MCF 10A (cell line): Measurements from ENCODE around the gene ITGB5. TPM values are rescaled to one million over a fixed set of nuclear protein-coding genes. Genes with fewer than 3 reads are reported as not detected.

Experiments used
- BruUV-seq: library from RNA; stranded (reverse); fragments of 400-500 nt; replicated peaks from 2 replicates; lab custom pipeline; 2021; lab: Mats Ljungman, UMichigan
- CTCF ChIA-PET: fragments of 300-600 bp; sonication (Branson Sonifier 250); formaldehyde crosslinking; extraction: SDS; loops from one replicate; lab custom pipeline; 2021; ENCODE audit warnings: antibody characterized with exemption, inconsistent platforms; lab: Yijun Ruan, JAX
- POLR2A ChIA-PET: fragments of 300-600, 350-650 bp; sonication (Branson Sonifier 250); formaldehyde crosslinking; extraction: SDS; loops from one replicate; lab custom pipeline; 2020; ENCODE audit warnings: antibody characterized with exemption, inconsistent platforms; lab: Yijun Ruan, JAX
- DNase-seq: peaks from one replicate; pipeline ENCODE4 v3.0.0-alpha.2; 2018; ENCODE audit not compliant: unreplicated experiment
- H3K27ac Mint-ChIP-seq: one replicate; pipeline ENCODE4 v1.8.0; 2022; ENCODE audit warnings: mild to moderate bottlenecking, low read depth, mixed read lengths; ENCODE audit not compliant: unreplicated experiment
- H3K27me3 Mint-ChIP-seq: one replicate; pipeline ENCODE4 v1.8.0; 2022; ENCODE audit warnings: mixed read lengths; ENCODE audit not compliant: insufficient read depth, unreplicated experiment
- H3K36me3 Mint-ChIP-seq: one replicate; pipeline ENCODE4 v1.8.0; 2022; ENCODE audit warnings: mild to moderate bottlenecking, moderate library complexity, mixed read lengths; ENCODE audit not compliant: insufficient read depth, unreplicated experiment
- H3K4me1 Mint-ChIP-seq: one replicate; pipeline ENCODE4 v1.8.0; 2022; ENCODE audit warnings: mixed read lengths; ENCODE audit not compliant: insufficient read depth, unreplicated experiment
- H3K4me3 Mint-ChIP-seq: one replicate; pipeline ENCODE4 v1.8.0; 2022; ENCODE audit warnings: mild to moderate bottlenecking, moderate library complexity, mixed read lengths; ENCODE audit not compliant: unreplicated experiment
- H3K9me3 Mint-ChIP-seq: one replicate; pipeline ENCODE4 v1.8.0; 2022; ENCODE audit warnings: mixed read lengths; ENCODE audit not compliant: unreplicated experiment
- CTCF ChIP-seq: fragments of 200-600 bp; IDR thresholded peaks from one replicate; pipeline ENCODE4 v1.8.0; 2022; ENCODE audit warnings: antibody characterized with exemption, mild to moderate bottlenecking; ENCODE audit not compliant: unreplicated experiment
- intact Hi-C: fragments of 100-400 bp; cut with micrococcal nuclease; formaldehyde crosslinking; loops from 2 replicates; pipeline ENCODE4 v1.14.1; 2022
- total RNA-seq: library from RNA; stranded (reverse); gene quantifications from 2 replicates; pipeline ENCODE4 v1.2.3, GENCODE V29; 2022

ITGB5 gene
- total RNA-seq, 1 experiment from 2014 or later = 101 TPM

- peaks cover 21% of the 10 kb centered on the region for H3K36me3 Mint-ChIP-seq
- no peak for TF ChIP-seq CTCF
- POLR2A ChIA-PET = interaction anchor here (0.8 to 1.3 kb wide), 2 partner anchors 9 to 85 kb away, joined by 3 to 4 read pairs; no protein-coding TSS in a partner anchor
- intact Hi-C loops = no loop called here
- H3K4me1 Mint-ChIP-seq = no peaks in the 10 kb centered on the region
- H3K4me3 Mint-ChIP-seq = no peak overlapping the region
- CTCF ChIA-PET = interaction anchor here (0.8 to 2.6 kb wide), 2 partner anchors 101 to 105 kb away, joined by 3 to 8 read pairs; no protein-coding TSS in a partner anchor
- BruUV-seq = no TSS peak
- H3K27ac Mint-ChIP-seq = no peak overlapping the region
- no peaks in the 10 kb centered on the region for H3K27me3 Mint-ChIP-seq
- H3K9me3 Mint-ChIP-seq = no peaks in the 10 kb centered on the region
- DNase-seq = no peak
Measured at GRCh38 chr3:124800511-124801258, 86.5 kb downstream of the ITGB5 start.

- no peak overlapping the region for H3K27ac Mint-ChIP-seq
Measured at GRCh38 chr3:124800076-124800475, 87.1 kb downstream of the ITGB5 start.

GRCh38 chr3:124799676-124800075 lies 87.5 kb downstream of the ITGB5 start:
- Mint-ChIP-seq H3K27me3 (no peaks in the 10 kb centered on the region), H3K4me3 (no peak overlapping the region), H3K9me3 (no peaks in the 10 kb centered on the region), H3K27ac (no peak overlapping the region), H3K4me1 (peaks cover 3% of the 10 kb centered on the region), H3K36me3 (peaks cover 23% of the 10 kb centered on the region)
- TF ChIP-seq CTCF = no peak
- POLR2A ChIA-PET = interaction anchor here (0.5 to 1.3 kb wide), 3 partner anchors 8 to 1067 kb away, joined by 3 read pairs; no protein-coding TSS in a partner anchor
- CTCF ChIA-PET = interaction anchor here (1.4 to 2.6 kb wide), 2 partner anchors 45 to 102 kb away, joined by 3 to 8 read pairs; no protein-coding TSS in a partner anchor
- intact Hi-C loops = no loop called here
- BruUV-seq = no TSS peak
- DNase-seq = no peak

More at GRCh38 chr3:124800076-124800475, 87.1 kb downstream of the ITGB5 start:
- no peak overlapping the region for H3K4me3 Mint-ChIP-seq
- POLR2A ChIA-PET = interaction anchor here (0.6 to 1.3 kb wide), 3 partner anchors 8 to 1067 kb away, joined by 3 to 4 read pairs (median 3); no protein-coding TSS in a partner anchor
- no peaks in the 10 kb centered on the region for H3K27me3 Mint-ChIP-seq
- no peak for TF ChIP-seq CTCF
- peaks cover 23% of the 10 kb centered on the region for H3K36me3 Mint-ChIP-seq
- DNase-seq = no peak
- BruUV-seq = no TSS peak
- no peaks in the 10 kb centered on the region for H3K9me3 Mint-ChIP-seq
- H3K4me1 Mint-ChIP-seq = no peaks in the 10 kb centered on the region
- intact Hi-C loops = no loop called here
- CTCF ChIA-PET = interaction anchor here (2.6 kb wide), 1 partner anchor 102 kb away, joined by 8 read pairs; no protein-coding TSS in a partner anchor

GRCh38 chr3:124797426-124797945 lies 89.7 kb downstream of the ITGB5 start:
- intact Hi-C loops = no loop called here
- Mint-ChIP-seq H3K27ac (no peak overlapping the region), H3K36me3 (peaks cover 23% of the 10 kb centered on the region), H3K9me3 (no peaks in the 10 kb centered on the region), H3K4me1 (peaks cover 22% of the 10 kb centered on the region), H3K4me3 (no peak overlapping the region), H3K27me3 (no peaks in the 10 kb centered on the region)
- CTCF ChIA-PET = interaction anchor here (0.5 to 1.2 kb wide), 4 partner anchors 21 to 104 kb away, joined by 3 to 6 read pairs (median 3); no protein-coding TSS in a partner anchor
- no peak for TF ChIP-seq CTCF
- DNase-seq = no peak
- POLR2A ChIA-PET = no interaction called here
- no TSS peak for BruUV-seq
